GM19035 (cell line): ENCODE data around the gene PDGFD.
A peak's percentile ranks its signal among the peaks of the same experiment; 100 is the strongest.

Experiments used
- ATAC-seq: cut with Tn5 transposase; IDR thresholded peaks from one replicate; pipeline ENCODE4 v1.9.1; 2021; ENCODE audit not compliant: unreplicated experiment

Gene PDGFD

GRCh38 chr11:103893371-103893770 is 270.6 kb downstream of the PDGFD start:
- ATAC-seq = no peak

- no peak for ATAC-seq
Observed at GRCh38 chr11:103892603-103893002, 271.3 kb downstream of the PDGFD start.

- ATAC-seq = no peak
Observed at GRCh38 chr11:103890654-103891053, 273.3 kb downstream of the PDGFD start.

GRCh38 chr11:103889679-103890078 is 274.3 kb downstream of the PDGFD start:
- no peak for ATAC-seq

- no peak for ATAC-seq
Observed at GRCh38 chr11:103888541-103888951, 275.4 kb downstream of the PDGFD start.

- no peak for ATAC-seq
Observed at GRCh38 chr11:103887001-103887658, 276.8 kb downstream of the PDGFD start.

- ATAC-seq = no peak
Observed at GRCh38 chr11:103883856-103884255, 280.1 kb downstream of the PDGFD start.

- no peak for ATAC-seq
Observed at GRCh38 chr11:103883291-103883690, 280.7 kb downstream of the PDGFD start.

GRCh38 chr11:103881584-103881983 is 282.4 kb downstream of the PDGFD start:
- ATAC-seq = no peak

- ATAC-seq = no peak
Observed at GRCh38 chr11:103880968-103881367, 283.0 kb downstream of the PDGFD start.

GRCh38 chr11:103878646-103879045 is 285.3 kb downstream of the PDGFD start:
- no peak for ATAC-seq

- ATAC-seq = no peak
Observed at GRCh38 chr11:103877221-103877620, 286.7 kb downstream of the PDGFD start.

- ATAC-seq = peak; percentile 92
Observed at GRCh38 chr11:103875855-103876510, 288.0 kb downstream of the PDGFD start.

GRCh38 chr11:103872748-103873147 is 291.2 kb downstream of the PDGFD start:
- no peak for ATAC-seq

GRCh38 chr11:103871923-103872551 is 291.9 kb downstream of the PDGFD start:
- no peak for ATAC-seq

GRCh38 chr11:103870821-103871309 is 293.1 kb downstream of the PDGFD start:
- ATAC-seq = no peak

- no peak for ATAC-seq
Observed at GRCh38 chr11:103867481-103867880, 296.5 kb downstream of the PDGFD start.

- no peak for ATAC-seq
Observed at GRCh38 chr11:103863497-103863896, 300.4 kb downstream of the PDGFD start.

- ATAC-seq = peak; percentile 17
Observed at GRCh38 chr11:103862802-103863174, 301.2 kb downstream of the PDGFD start.

GRCh38 chr11:103862094-103862801 is 301.7 kb downstream of the PDGFD start:
- ATAC-seq = peak; percentile 83
